Testis (tissue), 3 donors: ENCODE data around the gene ATP7B. TPM values are rescaled to one million over a fixed set of nuclear protein-coding genes. Genes with fewer than 3 reads are reported as not detected.

Experiments
- DNase-seq: peaks from one replicate; pipeline ENCODE4 v3.0.0-alpha.2; 2019
- H3K27ac ChIP-seq, 2 donors: fragments of 200-600 bp; sonication (generic); one replicate each; pipeline ENCODE4 v1.5.1; 2019
- H3K27me3 ChIP-seq: fragments of 200-600 bp; sonication (generic); one replicate; pipeline ENCODE4 v1.5.1; 2019
- H3K36me3 ChIP-seq: fragments of 200-600 bp; sonication (generic); one replicate; pipeline ENCODE4 v1.5.1; 2017; ENCODE audit warnings: low read depth; ENCODE audit errors: missing control alignments
- H3K4me1 ChIP-seq: fragments of 200-600 bp; sonication (generic); one replicate; pipeline ENCODE4 v1.5.1; 2019
- H3K4me3 ChIP-seq, 2 donors: fragments of 200-600 bp; sonication (generic); one replicate each; pipeline ENCODE4 v1.5.1; 2017 to 2019
- H3K9me3 ChIP-seq: fragments of 200-600 bp; sonication (generic); one replicate; pipeline ENCODE4 v1.5.1; 2017
- POLR2A ChIP-seq: fragments of 450-650 bp; IDR thresholded peaks from one replicate; pipeline ENCODE4 v1.6.1; 2017; ENCODE audit warnings: antibody characterized with exemption, mild to moderate bottlenecking, moderate library complexity
- WGBS, 2 donors: methylation state at CpG; one replicate each; pipeline ENCODE4 v1.1.5; 2018; 5-methylcytosine and 5-hydroxymethylcytosine counted together
- intact Hi-C: fragments of 100-400 bp; cut with DNase I; formaldehyde crosslinking; loops from one replicate; pipeline ENCODE4 v1.15.1; 2023; ENCODE audit warnings: low total_unique reads
- polyA plus RNA-seq: library from polyadenylated mRNA; stranded (reverse); fragments of 350-450 nt; fragmentation: Illumina TruSeq; extraction: RNeasy Lipid Tissue Mini Kit (QIAGEN cat#74804); gene quantifications from one replicate; pipeline ENCODE4 v1.2.3, GENCODE V29; 2014; ENCODE audit warnings: low read depth, low replicate concordance; ENCODE audit not compliant: insufficient read depth
- total RNA-seq, 2 donors: library from RNA; depleted of rRNA; stranded (reverse); fragments of >200 nt; gene quantifications; one replicate each; pipeline ENCODE4 v1.2.3, GENCODE V29; 2016
- TF ChIP-seq, protein P1 (sequence below), 3 experiments: fragments of 450-650 bp in 2 of 3; fragments of 200-600 bp in 1 of 3; sonication (generic) in 1 of 3; IDR thresholded peaks; one replicate each; pipeline ENCODE4 v1.5.1; 2016 to 2019; ENCODE audit warnings: antibody characterized with exemption in 3 of 3, mild to moderate bottlenecking in 2 of 3, moderate library complexity in 1 of 3

The ATP7B gene
- total and polyA plus RNA-seq, 3 donors from 2014 or later: 18.7 to 47.9 (median 41.3) TPM

DNA sequence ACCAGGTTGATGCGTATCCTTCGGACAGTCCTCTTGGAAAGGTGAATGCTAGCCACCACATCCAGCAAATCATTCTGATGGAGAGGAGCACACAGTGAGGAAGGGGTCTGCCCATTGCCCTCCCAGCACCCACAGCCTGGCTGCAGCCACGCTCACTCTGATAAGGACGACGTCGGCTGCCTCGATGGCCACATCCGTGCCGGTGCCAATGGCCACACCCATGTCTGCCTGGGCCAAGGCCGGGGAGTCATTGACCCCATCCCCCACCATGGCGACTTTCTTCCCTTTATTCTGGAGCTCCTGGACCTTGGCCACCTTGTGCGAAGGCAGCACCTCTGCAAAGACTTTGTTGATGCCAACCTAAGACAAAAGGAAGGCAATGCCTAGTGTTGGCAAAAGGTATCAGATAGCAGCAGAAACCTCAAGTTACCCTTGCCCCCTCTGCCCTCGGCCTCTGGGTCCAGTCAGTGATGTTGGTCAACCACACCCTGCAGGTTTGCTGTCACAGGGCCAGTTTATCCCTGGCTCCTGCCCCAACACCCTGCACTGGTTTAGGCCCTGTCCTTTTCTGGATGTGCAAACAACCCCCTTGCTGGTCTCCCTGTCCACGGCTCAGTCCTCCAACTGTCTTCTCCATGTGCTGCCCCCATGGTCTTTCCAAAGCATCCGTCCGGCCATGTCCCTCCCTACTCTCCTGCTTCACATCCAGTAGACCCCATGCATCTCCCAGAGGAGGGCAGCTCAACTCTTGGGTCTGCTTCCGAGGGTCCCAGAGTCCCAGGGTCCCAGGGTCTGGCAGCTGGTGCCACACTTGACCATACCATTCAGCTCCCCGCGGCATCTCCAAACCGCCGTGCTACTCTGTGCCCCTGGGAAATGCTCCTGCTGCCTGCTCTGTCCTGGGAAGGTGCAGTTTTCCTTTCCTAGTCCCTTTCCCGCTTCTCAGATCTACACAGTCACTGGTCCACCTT is 73.6 kb downstream of the ATP7B start:
- intact Hi-C loops: no loop called here
- H3K36me3 ChIP-seq: no peaks in the 10 kb centered on the region
- TF ChIP-seq, protein P1, sequence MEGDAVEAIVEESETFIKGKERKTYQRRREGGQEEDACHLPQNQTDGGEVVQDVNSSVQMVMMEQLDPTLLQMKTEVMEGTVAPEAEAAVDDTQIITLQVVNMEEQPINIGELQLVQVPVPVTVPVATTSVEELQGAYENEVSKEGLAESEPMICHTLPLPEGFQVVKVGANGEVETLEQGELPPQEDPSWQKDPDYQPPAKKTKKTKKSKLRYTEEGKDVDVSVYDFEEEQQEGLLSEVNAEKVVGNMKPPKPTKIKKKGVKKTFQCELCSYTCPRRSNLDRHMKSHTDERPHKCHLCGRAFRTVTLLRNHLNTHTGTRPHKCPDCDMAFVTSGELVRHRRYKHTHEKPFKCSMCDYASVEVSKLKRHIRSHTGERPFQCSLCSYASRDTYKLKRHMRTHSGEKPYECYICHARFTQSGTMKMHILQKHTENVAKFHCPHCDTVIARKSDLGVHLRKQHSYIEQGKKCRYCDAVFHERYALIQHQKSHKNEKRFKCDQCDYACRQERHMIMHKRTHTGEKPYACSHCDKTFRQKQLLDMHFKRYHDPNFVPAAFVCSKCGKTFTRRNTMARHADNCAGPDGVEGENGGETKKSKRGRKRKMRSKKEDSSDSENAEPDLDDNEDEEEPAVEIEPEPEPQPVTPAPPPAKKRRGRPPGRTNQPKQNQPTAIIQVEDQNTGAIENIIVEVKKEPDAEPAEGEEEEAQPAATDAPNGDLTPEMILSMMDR (IDR thresholded peaks at IDR 0.05): no peak
- H3K27ac ChIP-seq: no peak overlapping the region
- no peaks in the 10 kb centered on the region for H3K9me3 ChIP-seq
- no peak overlapping the region for H3K4me3 ChIP-seq
- H3K4me1 ChIP-seq: no peaks in the 10 kb centered on the region
- WGBS, 2 donors: 87 to 92% methylated on average over 18 to 22 of the region's 22 CpGs
- DNase-seq: no peak
- no peaks in the 10 kb centered on the region for H3K27me3 ChIP-seq

DNA sequence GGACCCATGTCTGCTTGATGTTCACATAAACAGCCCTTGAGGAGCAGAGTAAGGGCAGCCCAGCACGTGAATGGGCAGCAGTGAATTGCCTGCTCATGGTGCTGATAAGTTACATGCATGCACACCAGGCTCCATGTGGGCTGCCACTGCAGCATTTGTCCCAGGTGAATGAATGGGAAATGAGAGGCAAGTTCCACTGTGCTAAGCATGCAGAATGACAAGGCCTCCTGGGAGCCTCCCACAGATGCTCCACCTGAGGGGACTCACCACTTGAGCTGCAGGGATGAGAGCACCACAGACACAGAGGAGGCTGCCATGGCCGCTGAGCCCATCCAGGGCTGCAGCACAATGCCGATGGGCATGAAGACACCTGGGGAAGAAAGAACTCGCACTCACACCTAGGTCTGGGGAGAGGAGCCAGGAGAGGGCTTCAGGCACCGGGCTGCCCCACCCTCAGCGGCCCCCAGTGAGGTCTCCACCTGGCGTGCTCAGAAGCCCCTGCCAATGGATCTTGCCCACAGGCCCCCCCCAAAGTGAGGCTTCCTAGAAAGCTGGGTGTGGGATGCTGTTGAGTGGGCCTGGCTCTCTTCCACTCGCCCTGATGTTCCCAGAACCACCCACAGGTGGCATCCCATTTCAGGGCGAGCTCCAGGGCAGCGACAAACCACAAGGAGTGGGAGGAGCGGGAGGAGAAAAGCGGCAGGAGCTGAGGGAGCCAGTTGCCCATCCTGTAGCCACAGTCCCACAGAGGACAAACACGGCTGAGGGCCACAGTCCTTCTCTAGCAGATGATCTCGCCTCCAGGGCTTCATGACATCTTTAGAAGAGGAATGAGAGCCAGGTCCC is 75.7 kb downstream of the ATP7B start:
- Histone ChIP-seq H3K4me1 (no peaks in the 10 kb centered on the region), H3K27ac (no peak overlapping the region), H3K36me3 (no peaks in the 10 kb centered on the region), H3K9me3 (no peaks in the 10 kb centered on the region), H3K27me3 (no peaks in the 10 kb centered on the region), H3K4me3 (no peak overlapping the region)
- DNase-seq: peak; percentile 27
- WGBS, 2 donors: 80 to 89% methylated on average over 11 to 14 of the region's 14 CpGs
- TF ChIP-seq POLR2A: no peak
- TF ChIP-seq, protein P1 (IDR thresholded peaks at IDR 0.05): peak in 2 of 3 experiments; percentile 24 to 34
- intact Hi-C loops: no loop called here

DNA sequence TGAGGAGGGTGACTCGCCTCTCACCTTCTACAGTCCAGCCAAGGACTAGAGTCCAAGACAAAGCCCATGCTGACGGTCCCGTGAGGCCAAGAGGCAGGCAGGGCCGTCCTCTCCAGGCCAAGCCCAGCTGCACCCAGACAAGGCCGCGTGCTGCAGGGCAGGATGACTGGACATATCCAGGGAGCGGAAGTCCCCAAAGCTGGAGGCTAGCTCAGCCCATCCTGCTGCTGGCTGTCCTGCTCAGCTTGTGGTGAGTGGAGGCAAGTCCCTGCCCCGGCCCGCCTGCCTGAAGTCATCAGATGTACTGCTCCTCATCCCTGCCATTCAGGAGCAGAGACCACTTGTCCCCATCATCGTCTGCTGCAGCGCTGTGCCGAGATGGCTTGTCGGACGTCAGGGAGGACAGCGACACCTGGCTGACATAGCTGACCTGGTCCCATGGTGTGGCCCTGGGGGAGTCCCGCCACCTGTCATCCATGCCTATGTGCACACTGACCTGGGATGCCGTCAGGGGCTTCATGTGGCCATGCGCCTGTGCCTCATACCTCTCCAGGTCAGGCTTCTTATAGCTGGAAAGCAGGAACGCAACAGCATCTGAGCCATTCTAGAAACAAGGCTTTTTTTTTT is 76.7 kb downstream of the ATP7B start:
- intact Hi-C loops: no loop called here
- WGBS, 2 donors: 93 to 94% methylated on average over 5 to 19 of the region's 19 CpGs
- Histone ChIP-seq H3K27me3 (no peaks in the 10 kb centered on the region), H3K27ac (no peak overlapping the region), H3K9me3 (no peaks in the 10 kb centered on the region), H3K36me3 (no peaks in the 10 kb centered on the region), H3K4me3 (no peak overlapping the region), H3K4me1 (no peaks in the 10 kb centered on the region)
- TF ChIP-seq, protein P1 (IDR thresholded peaks at IDR 0.05): no peak
- no peak for TF ChIP-seq POLR2A
- DNase-seq: no peak

DNA sequence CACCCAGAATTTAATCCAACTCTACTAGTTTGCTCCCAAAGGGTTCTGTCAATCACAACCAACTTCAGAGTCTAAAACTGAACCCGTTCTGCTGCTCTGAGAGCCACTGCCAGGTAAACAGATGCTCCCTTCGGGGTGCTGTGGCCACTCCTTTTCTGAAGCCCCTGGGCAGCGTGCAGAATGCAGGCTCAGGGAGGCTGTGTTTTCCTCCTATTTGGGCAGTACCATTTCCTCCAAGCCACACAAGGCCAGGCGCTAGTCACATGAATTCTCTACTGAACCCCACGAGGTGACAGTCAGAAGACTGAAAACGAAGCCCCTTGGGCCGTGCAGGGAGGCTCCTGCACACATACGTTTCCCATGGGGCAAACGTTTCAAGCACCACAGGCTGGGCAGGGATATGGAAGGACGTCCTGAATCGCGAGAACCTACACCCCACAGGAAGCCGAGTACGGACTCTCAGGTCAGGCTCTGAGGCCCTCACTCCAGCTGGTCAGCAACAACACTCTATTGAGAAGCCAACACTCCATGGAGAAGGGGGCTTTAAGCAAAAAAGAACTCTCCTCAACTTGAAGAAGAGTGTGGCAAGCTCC is 77.7 kb downstream of the ATP7B start:
- intact Hi-C loops: no loop called here
- Histone ChIP-seq H3K4me1 (no peaks in the 10 kb centered on the region), H3K27ac (no peak overlapping the region), H3K36me3 (no peaks in the 10 kb centered on the region), H3K4me3 (no peak overlapping the region), H3K27me3 (no peaks in the 10 kb centered on the region), H3K9me3 (no peaks in the 10 kb centered on the region)
- DNase-seq: no peak
- WGBS, 2 donors: 88 to 92% methylated on average over 10 to 14 of the region's 14 CpGs
- TF ChIP-seq, protein P1 (IDR thresholded peaks at IDR 0.05): no peak
- no peak for TF ChIP-seq POLR2A
